Activated CD4-positive, alpha-beta memory T cell treated with anti-CD3 and anti-CD28 coated beads, Interleukin-2, amount 10 ng/mL, durations not matched to agents 7 days and 5 days (primary cell): ENCODE results near the gene SLC16A6. TPM values are rescaled to one million over a fixed set of nuclear protein-coding genes. Genes with fewer than 3 reads are reported as not detected.
A peak's percentile ranks its signal among the peaks of the same experiment; 100 is the strongest.
"Not testable (repeated sequence)": the region's sequence is repeated elsewhere in the genome, so short reads cannot be mapped to it uniquely, and the experiment has no call there.

ENCODE experiments used
- CTCF ChIA-PET: fragments of 350-600 bp; sonication (Branson Sonifier 250); formaldehyde crosslinking; loops from one replicate; lab custom pipeline; 2021; ENCODE audit warnings: antibody characterized with exemption, inconsistent platforms; lab: Charles Lee
- POLR2A ChIA-PET: fragments of 350-600 bp; sonication (Branson Sonifier 250); formaldehyde crosslinking; loops from one replicate; lab custom pipeline; 2021; ENCODE audit warnings: antibody characterized with exemption; lab: Charles Lee
- DNase-seq: peaks from one replicate; pipeline ENCODE4 v3.0.0-alpha.2; 2020
- H3K27ac Mint-ChIP-seq: one replicate; pipeline ENCODE4 v1.8.0; 2021; ENCODE audit warnings: mild to moderate bottlenecking, mixed read lengths
- H3K27me3 Mint-ChIP-seq: one replicate; pipeline ENCODE4 v1.8.0; 2021; ENCODE audit warnings: mixed read lengths
- H3K36me3 Mint-ChIP-seq: one replicate; pipeline ENCODE4 v1.8.0; 2021; ENCODE audit warnings: low read depth, mixed read lengths
- H3K4me1 Mint-ChIP-seq: one replicate; pipeline ENCODE4 v1.8.0; 2021; ENCODE audit warnings: mixed read lengths
- H3K4me3 Mint-ChIP-seq: one replicate; pipeline ENCODE4 v1.8.0; 2021; ENCODE audit warnings: mild to moderate bottlenecking, mixed read lengths
- H3K9me3 Mint-ChIP-seq: one replicate; pipeline ENCODE4 v1.8.0; 2021; ENCODE audit warnings: mixed read lengths
- total RNA-seq, 2 experiments: library from RNA; stranded (reverse); gene quantifications; one replicate each; pipeline ENCODE4 v1.2.3, GENCODE V29; 2021

SLC16A6 gene
- total RNA-seq, 2 experiments from 2014 or later, result 10.4 to 10.8 TPM

DNA sequence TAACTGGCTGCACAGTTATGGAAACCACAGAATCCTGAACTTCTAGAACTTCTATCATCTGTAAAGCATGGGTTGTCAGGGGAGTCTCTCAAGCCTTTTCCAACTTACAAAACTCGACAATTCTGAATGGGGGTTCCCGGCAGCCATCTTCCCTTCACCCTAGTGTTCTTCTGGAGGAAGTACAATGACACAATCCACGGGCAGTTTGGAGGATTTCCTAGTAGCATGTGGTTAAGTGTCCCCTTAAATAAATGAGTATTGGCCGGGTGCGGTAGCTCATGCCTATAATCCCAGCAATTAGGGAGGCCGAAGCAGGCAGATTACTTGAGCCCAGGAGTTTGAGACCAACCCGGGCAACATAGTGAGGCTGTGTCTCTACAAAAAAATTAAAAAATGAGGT, 2.1 kb downstream of the SLC16A6 start:
- ChIA-PET CTCF (interaction anchor here (0.8 to 5.0 kb wide), 4 partner anchors 10 to 148 kb away, joined by 3 to 33 read pairs (median 12); no protein-coding TSS in a partner anchor), POLR2A (interaction anchor here (1.2 to 8.6 kb wide), 12 partner anchors 8 to 171 kb away, joined by 3 to 158 read pairs (median 57); partner anchors contain the start of genes AMZ2 and WIPI1)
- peaks cover 49% of the 10 kb centered on the region for H3K4me1 Mint-ChIP-seq
- peaks cover 26% of the 10 kb centered on the region for H3K36me3 Mint-ChIP-seq
- peak overlapping the region; percentile 87 for H3K4me3 Mint-ChIP-seq
- peak overlapping the region; percentile 37 for H3K27ac Mint-ChIP-seq
- no peaks in the 10 kb centered on the region for H3K27me3 Mint-ChIP-seq
- no peaks in the 10 kb centered on the region for H3K9me3 Mint-ChIP-seq
- peak; percentile 22 for DNase-seq

DNA sequence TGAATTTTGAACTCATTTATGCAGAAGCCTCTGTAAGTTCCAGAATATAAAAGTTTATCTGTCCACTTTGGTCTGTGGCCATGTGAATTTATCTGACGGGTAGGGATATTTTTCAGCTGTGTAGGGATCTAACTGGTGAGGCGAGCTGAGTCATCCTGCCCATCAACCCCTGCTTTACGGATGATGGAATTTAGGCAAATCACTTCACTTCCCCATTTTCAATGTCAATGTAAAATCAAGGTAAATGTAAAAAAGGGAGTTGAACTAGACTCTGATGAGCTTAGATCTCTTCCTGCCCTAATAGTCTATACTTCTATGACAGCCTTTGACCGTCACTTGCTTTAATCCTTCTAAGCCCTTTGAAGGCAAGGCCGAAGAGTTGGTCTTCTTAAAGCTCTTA, 2.6 kb downstream of the SLC16A6 start:
- DNase-seq, result no peak
- Mint-ChIP-seq H3K36me3 (peaks cover 26% of the 10 kb centered on the region), H3K4me1 (peaks cover 46% of the 10 kb centered on the region), H3K27ac (peak overlapping the region; percentile 37), H3K9me3 (no peaks in the 10 kb centered on the region), H3K27me3 (no peaks in the 10 kb centered on the region), H3K4me3 (peak overlapping the region; percentile 87)
- POLR2A ChIA-PET, result interaction anchor here (1.2 to 8.6 kb wide), 6 partner anchors 8 to 172 kb away, joined by 3 to 158 read pairs (median 77); partner anchors contain the start of gene WIPI1
- CTCF ChIA-PET, result interaction anchor here (0.8 to 5.0 kb wide), 4 partner anchors 10 to 149 kb away, joined by 3 to 33 read pairs (median 12); no protein-coding TSS in a partner anchor

DNA sequence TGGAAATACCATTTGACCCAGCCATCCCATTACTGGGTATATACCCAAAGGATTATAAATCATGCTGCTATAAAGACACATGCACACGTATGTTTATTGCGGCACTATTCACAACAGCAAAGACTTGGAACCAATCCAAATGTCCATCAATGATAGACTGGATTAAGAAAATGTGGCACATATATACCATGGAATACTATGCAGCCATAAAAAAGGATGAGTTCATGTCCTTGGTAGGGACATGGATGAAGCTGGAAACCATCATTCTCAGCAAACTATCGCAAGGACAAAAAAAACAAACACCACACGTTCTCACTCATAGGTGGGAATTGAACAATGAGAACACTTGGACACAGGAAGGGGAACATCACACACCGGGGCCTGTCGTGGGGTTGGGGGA, 9.0 kb downstream of the SLC16A6 start:
- POLR2A ChIA-PET, H3K4me1 Mint-ChIP-seq, H3K27ac Mint-ChIP-seq, H3K27me3 Mint-ChIP-seq, H3K4me3 Mint-ChIP-seq, CTCF ChIA-PET, H3K9me3 Mint-ChIP-seq, DNase-seq: not testable (repeated sequence)
- peaks cover 41% of the 10 kb centered on the region for H3K36me3 Mint-ChIP-seq

DNA sequence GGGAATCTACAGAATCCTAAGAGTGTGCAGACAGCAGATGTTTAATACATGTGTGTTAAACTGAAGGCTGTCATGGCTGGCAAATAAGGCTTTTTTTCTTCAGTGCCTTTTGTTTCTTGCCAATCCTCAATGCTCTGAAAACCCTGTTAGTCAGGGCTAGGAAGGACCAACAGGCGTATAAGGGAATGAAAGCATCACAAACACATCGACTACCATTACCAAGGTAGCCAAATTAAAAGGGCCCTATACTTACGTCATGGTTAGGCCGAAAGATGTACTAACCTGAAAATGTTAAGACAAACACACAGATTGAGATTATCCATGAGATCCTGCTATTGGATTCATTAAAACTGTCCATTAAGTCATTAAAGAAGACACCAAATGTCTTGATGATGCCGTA, 13.1 kb downstream of the SLC16A6 start:
- POLR2A ChIA-PET, result interaction anchor here (1.2 kb wide), 1 partner anchor 12 kb away, joined by 3 read pairs; no protein-coding TSS in a partner anchor
- Mint-ChIP-seq H3K27ac (no peak overlapping the region), H3K4me3 (no peak overlapping the region), H3K27me3 (no peaks in the 10 kb centered on the region), H3K9me3 (peaks cover 9% of the 10 kb centered on the region), H3K36me3 (peaks cover 60% of the 10 kb centered on the region), H3K4me1 (peaks cover 1% of the 10 kb centered on the region)
- DNase-seq, result no peak
- CTCF ChIA-PET, result interaction anchor here (1.1 to 1.2 kb wide), 2 partner anchors 11 to 159 kb away, joined by 3 read pairs; no protein-coding TSS in a partner anchor

DNA sequence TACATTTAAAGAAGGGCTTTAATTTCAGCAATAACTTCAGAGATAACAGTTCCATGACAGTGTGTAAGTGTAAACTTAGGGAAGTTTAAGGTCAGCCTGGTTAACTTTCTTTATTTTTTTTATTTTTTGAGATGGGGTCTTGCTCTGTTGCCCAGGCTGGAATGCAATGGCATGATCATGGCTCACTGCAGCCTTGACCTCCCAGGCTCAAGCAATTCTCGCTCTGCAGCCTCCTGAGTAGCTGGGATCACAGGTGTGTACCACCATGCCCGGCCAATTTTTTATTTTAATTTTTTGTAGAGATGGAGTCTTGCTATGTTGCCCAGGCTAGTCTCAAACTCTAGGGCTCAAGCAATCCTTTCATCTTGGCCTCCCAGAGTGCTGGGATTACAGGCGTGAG, 14.6 kb downstream of the SLC16A6 start:
- DNase-seq, H3K4me1 Mint-ChIP-seq, H3K27ac Mint-ChIP-seq, H3K27me3 Mint-ChIP-seq, H3K9me3 Mint-ChIP-seq, CTCF ChIA-PET, H3K4me3 Mint-ChIP-seq, POLR2A ChIA-PET: not testable (repeated sequence)
- peaks cover 59% of the 10 kb centered on the region for H3K36me3 Mint-ChIP-seq

- DNase-seq, result no peak
- ChIA-PET POLR2A (interaction anchor here (1.5 to 1.7 kb wide), 2 partner anchors 18 kb away, joined by 3 to 4 read pairs; partner anchors contain the start of genes ARSG and SLC16A6), CTCF (interaction anchor here (1.2 to 1.3 kb wide), 2 partner anchors 9 to 125 kb away, joined by 3 to 10 read pairs; no protein-coding TSS in a partner anchor)
- Mint-ChIP-seq H3K27me3 (no peaks in the 10 kb centered on the region), H3K36me3 (peaks cover 54% of the 10 kb centered on the region), H3K4me3 (no peak overlapping the region), H3K9me3 (peaks cover 4% of the 10 kb centered on the region), H3K4me1 (no peaks in the 10 kb centered on the region), H3K27ac (peak overlapping the region; percentile 19)
These were observed 17.2 kb downstream of the SLC16A6 start for GRCh38 chr17:68273722-68274121.

- CTCF ChIA-PET, result interaction anchor here (0.6 to 4.9 kb wide), 14 partner anchors 8 to 202 kb away, joined by 3 to 55 read pairs (median 8); partner anchors contain the start of genes AMZ2, ARSG, SLC16A6 and WIPI1
- POLR2A ChIA-PET, result interaction anchor here (1.2 kb wide), 1 partner anchor 17 kb away, joined by 3 read pairs; no protein-coding TSS in a partner anchor
- H3K27ac Mint-ChIP-seq, H3K4me3 Mint-ChIP-seq, H3K9me3 Mint-ChIP-seq, H3K27me3 Mint-ChIP-seq, DNase-seq: not testable (repeated sequence)
- Mint-ChIP-seq H3K36me3 (peaks cover 30% of the 10 kb centered on the region), H3K4me1 (peaks cover 37% of the 10 kb centered on the region)
These were observed 25.1 kb downstream of the SLC16A6 start for GRCh38 chr17:68265833-68266232.

GRCh38 chr17:68263101-68263681, 27.7 kb downstream of the SLC16A6 start:
- CTCF ChIA-PET, result interaction anchor here (0.6 to 4.9 kb wide), 16 partner anchors 9 to 244 kb away, joined by 3 to 55 read pairs (median 4); partner anchors contain the start of genes ARSG, SLC16A6 and WIPI1
- Mint-ChIP-seq H3K36me3 (peaks cover 20% of the 10 kb centered on the region), H3K27ac (peak overlapping the region; percentile 31), H3K4me1 (peaks cover 57% of the 10 kb centered on the region)
- not testable (repeated sequence) for DNase-seq, H3K9me3 Mint-ChIP-seq, H3K27me3 Mint-ChIP-seq, H3K4me3 Mint-ChIP-seq
- POLR2A ChIA-PET, result interaction anchor here (0.7 to 2.9 kb wide), 9 partner anchors 16 to 201 kb away, joined by 3 to 17 read pairs (median 5); partner anchors contain the start of genes AMZ2, ARSG and SLC16A6

DNA sequence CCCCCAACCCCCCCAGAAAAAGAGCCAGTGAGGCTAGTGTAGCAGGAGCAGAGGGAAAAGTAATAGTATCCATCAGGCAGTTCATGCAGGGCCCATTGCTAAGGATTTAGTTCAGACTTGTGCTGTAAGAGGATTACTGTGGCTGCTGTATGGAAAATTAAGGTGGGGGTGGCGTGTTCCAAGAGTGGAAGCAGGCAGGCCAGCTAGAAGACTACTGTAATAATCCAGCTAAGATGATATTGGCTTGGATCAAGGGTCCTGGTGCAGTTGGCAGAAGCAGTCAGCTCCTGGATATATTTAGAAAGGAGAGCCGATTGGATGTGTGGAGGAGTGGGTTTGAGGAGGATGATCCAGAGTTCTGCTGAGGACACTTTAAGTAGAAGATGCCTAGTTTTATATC, 28.5 kb downstream of the SLC16A6 start:
- not testable (repeated sequence) for H3K4me3 Mint-ChIP-seq, DNase-seq, H3K27ac Mint-ChIP-seq, H3K9me3 Mint-ChIP-seq, H3K27me3 Mint-ChIP-seq
- ChIA-PET POLR2A (interaction anchor here (0.8 to 2.9 kb wide), 9 partner anchors 15 to 201 kb away, joined by 3 to 17 read pairs (median 6); partner anchors contain the start of genes AMZ2, ARSG and SLC16A6), CTCF (interaction anchor here (0.5 to 4.9 kb wide), 15 partner anchors 8 to 205 kb away, joined by 3 to 55 read pairs (median 4); partner anchors contain the start of genes ARSG, SLC16A6 and WIPI1)
- Mint-ChIP-seq H3K4me1 (peaks cover 61% of the 10 kb centered on the region), H3K36me3 (peaks cover 21% of the 10 kb centered on the region)

GRCh38 chr17:68260051-68260762, 30.7 kb downstream of the SLC16A6 start:
- peak overlapping the region; percentile 66 for H3K4me3 Mint-ChIP-seq
- peak overlapping the region; percentile 88 for H3K27ac Mint-ChIP-seq

GRCh38 chr17:68259648-68259951, 31.3 kb downstream of the SLC16A6 start:
- ChIA-PET CTCF (interaction anchor here (1.7 to 2.1 kb wide), 3 partner anchors 139 to 177 kb away, joined by 5 to 9 read pairs (median 8); no protein-coding TSS in a partner anchor), POLR2A (interaction anchor here (1.1 to 3.2 kb wide), 9 partner anchors 11 to 199 kb away, joined by 3 to 47 read pairs (median 5); partner anchors contain the start of genes AMZ2, ARSG, SLC16A6 and WIPI1)
- not testable (repeated sequence) for H3K27me3 Mint-ChIP-seq, H3K9me3 Mint-ChIP-seq, DNase-seq
- peak overlapping the region; percentile 66 for H3K4me3 Mint-ChIP-seq
- H3K4me1 Mint-ChIP-seq, result peaks cover 77% of the 10 kb centered on the region
- peaks cover 36% of the 10 kb centered on the region for H3K36me3 Mint-ChIP-seq
- peak overlapping the region; percentile 88 for H3K27ac Mint-ChIP-seq

More at GRCh38 chr17:68260051-68260762, 30.7 kb downstream of the SLC16A6 start:
- ChIA-PET CTCF (interaction anchor here (0.6 to 2.1 kb wide), 7 partner anchors 138 to 228 kb away, joined by 3 to 9 read pairs (median 5); no protein-coding TSS in a partner anchor), POLR2A (interaction anchor here (0.9 to 3.2 kb wide), 7 partner anchors 12 to 199 kb away, joined by 3 to 47 read pairs (median 5); partner anchors contain the start of genes AMZ2 and WIPI1)
- no peak for DNase-seq
- Mint-ChIP-seq H3K36me3 (peaks cover 30% of the 10 kb centered on the region), H3K4me1 (peaks cover 71% of the 10 kb centered on the region), H3K9me3 (no peaks in the 10 kb centered on the region), H3K27me3 (no peaks in the 10 kb centered on the region)
